ENCODE results near the gene NR2E1.

Gene NR2E1

GRCh38 chr6:108165714-108166663 lies at the start of gene NR2E1:
Gene NR2E1 (plus strand): TSS chr6:108166022. CDS start chr6:108166766, 744 bp downstream.
- no peak for TF ChIP-seq CTCF (IDR thresholded peaks at IDR 0.05; ENCODE audit: low read depth, low read length)
- no peak within 1 kb of the TSS for H3K4me3 ChIP-seq (ENCODE audit: low read depth, low read length)

- TF ChIP-seq CTCF (IDR thresholded peaks at IDR 0.05; ENCODE audit: low read depth, low read length), result no peak
- H3K4me3 ChIP-seq (ENCODE audit: low read depth, low read length), result no peak overlapping the region
These were observed 49.0 kb upstream of the NR2E1 start for GRCh38 chr6:108116546-108117426.

- peak overlapping the region; percentile 65 for H3K4me3 ChIP-seq (ENCODE audit: low read depth, low read length)
- TF ChIP-seq CTCF (IDR thresholded peaks at IDR 0.05; ENCODE audit: low read depth, low read length), result no peak
These were observed 48.1 kb upstream of the NR2E1 start for GRCh38 chr6:108117427-108118358.

- peak overlapping the region; percentile 65 for H3K4me3 ChIP-seq (ENCODE audit: low read depth, low read length)
- no peak for TF ChIP-seq CTCF (IDR thresholded peaks at IDR 0.05; ENCODE audit: low read depth, low read length)
These were observed 47.5 kb upstream of the NR2E1 start for GRCh38 chr6:108118359-108118724.

GRCh38 chr6:108118810-108119768 lies 46.7 kb upstream of the NR2E1 start:
- H3K4me3 ChIP-seq (ENCODE audit: low read depth, low read length), result 0 out of 2 replicates have a peak overlapping the region, but pooled peaks have one; percentile 12
- no peak for TF ChIP-seq CTCF (IDR thresholded peaks at IDR 0.05; ENCODE audit: low read depth, low read length)

GRCh38 chr6:108119769-108120141 lies 46.1 kb upstream of the NR2E1 start:
- H3K4me3 ChIP-seq (ENCODE audit: low read depth, low read length), result no peak overlapping the region
- TF ChIP-seq CTCF (IDR thresholded peaks at IDR 0.05; ENCODE audit: low read depth, low read length), result no peak
